ENCODE data around the gene TBC1D22A.

DNA sequence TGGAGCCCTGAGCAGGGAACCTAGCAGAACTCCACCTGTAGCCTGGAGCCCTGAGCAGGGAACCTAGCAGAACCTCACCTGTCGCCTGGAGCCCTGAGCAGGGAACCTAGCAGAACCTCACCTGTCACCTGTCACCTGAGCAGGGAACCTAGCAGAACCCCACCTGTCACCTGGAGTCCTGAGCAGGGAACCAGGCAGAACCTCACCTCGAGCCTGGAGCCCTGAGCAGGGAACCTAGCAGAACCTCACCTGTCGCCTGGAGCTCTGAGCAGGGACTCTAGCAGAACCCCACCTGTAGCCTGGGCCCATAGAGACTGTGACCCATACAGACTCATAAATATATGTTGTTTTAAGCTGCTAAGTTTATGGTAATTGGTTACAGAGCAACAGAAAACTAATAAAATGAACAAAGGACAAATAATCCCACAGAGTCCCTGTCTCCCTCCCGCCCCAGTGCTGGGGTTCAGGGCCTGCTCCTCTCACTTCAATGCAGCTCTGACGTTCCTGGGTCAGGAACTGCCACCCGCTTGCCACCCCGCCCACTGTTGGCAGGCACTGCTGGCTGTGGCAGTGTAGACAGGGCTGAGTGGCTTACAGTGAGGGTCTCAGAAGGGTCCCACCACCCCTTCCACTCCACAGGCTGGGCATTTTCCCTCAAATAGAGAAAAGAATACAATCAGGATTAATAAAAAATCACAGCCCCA lies 259.1 kb downstream of the TBC1D22A start:
- TF ChIP-seq SMARCB1 (IDR thresholded peaks at IDR 0.05; ENCODE audit: insufficient read length, low read depth) (no peak), KLF16 (IDR thresholded peaks at IDR 0.05) (no peak), ZNF239 (CRISPR knock-in tag; IDR thresholded peaks at IDR 0.05) (no peak), KAT7 (CRISPR knock-in tag; IDR thresholded peaks at IDR 0.05; ENCODE audit: borderline replicate concordance) (no peak), HMG20B (CRISPR knock-in tag; IDR thresholded peaks at IDR 0.05) (no peak), NFYB (IDR thresholded peaks at IDR 0.05; ENCODE audit: extremely low read depth, insufficient read length) (no peak)
- TF ChIP-seq, protein P1, sequence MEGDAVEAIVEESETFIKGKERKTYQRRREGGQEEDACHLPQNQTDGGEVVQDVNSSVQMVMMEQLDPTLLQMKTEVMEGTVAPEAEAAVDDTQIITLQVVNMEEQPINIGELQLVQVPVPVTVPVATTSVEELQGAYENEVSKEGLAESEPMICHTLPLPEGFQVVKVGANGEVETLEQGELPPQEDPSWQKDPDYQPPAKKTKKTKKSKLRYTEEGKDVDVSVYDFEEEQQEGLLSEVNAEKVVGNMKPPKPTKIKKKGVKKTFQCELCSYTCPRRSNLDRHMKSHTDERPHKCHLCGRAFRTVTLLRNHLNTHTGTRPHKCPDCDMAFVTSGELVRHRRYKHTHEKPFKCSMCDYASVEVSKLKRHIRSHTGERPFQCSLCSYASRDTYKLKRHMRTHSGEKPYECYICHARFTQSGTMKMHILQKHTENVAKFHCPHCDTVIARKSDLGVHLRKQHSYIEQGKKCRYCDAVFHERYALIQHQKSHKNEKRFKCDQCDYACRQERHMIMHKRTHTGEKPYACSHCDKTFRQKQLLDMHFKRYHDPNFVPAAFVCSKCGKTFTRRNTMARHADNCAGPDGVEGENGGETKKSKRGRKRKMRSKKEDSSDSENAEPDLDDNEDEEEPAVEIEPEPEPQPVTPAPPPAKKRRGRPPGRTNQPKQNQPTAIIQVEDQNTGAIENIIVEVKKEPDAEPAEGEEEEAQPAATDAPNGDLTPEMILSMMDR (IDR thresholded peaks at IDR 0.05 in 2 of 3, conservative IDR thresholded peaks at IDR 0.05 in 1 of 3; ENCODE audit: insufficient read depth in 2 of 3, low read depth in 1 of 3, low read length in 3 of 3), result no peak
- TF ChIP-seq, protein P2, sequence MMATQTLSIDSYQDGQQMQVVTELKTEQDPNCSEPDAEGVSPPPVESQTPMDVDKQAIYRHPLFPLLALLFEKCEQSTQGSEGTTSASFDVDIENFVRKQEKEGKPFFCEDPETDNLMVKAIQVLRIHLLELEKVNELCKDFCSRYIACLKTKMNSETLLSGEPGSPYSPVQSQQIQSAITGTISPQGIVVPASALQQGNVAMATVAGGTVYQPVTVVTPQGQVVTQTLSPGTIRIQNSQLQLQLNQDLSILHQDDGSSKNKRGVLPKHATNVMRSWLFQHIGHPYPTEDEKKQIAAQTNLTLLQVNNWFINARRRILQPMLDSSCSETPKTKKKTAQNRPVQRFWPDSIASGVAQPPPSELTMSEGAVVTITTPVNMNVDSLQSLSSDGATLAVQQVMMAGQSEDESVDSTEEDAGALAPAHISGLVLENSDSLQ (IDR thresholded peaks at IDR 0.05), result no peak
- TF ChIP-seq, protein P3, sequence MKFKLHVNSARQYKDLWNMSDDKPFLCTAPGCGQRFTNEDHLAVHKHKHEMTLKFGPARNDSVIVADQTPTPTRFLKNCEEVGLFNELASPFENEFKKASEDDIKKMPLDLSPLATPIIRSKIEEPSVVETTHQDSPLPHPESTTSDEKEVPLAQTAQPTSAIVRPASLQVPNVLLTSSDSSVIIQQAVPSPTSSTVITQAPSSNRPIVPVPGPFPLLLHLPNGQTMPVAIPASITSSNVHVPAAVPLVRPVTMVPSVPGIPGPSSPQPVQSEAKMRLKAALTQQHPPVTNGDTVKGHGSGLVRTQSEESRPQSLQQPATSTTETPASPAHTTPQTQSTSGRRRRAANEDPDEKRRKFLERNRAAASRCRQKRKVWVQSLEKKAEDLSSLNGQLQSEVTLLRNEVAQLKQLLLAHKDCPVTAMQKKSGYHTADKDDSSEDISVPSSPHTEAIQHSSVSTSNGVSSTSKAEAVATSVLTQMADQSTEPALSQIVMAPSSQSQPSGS (CRISPR knock-in tag; IDR thresholded peaks at IDR 0.05), result no peak

Measured in K562 (cell line).